ENCODE measurements around the gene RAB25.
A peak's percentile ranks its signal among the peaks of the same experiment; 100 is the strongest.

The RAB25 gene

GRCh38 chr1:156081180-156081916, 20.4 kb downstream of the RAB25 start:
- no peaks in the 10 kb centered on the region for H3K27me3 ChIP-seq (ENCODE audit: control insufficient read depth, insufficient read depth, low read length)
- H3K4me2 ChIP-seq (ENCODE audit: low read length), result peak overlapping the region; percentile 99
- peaks cover 9% of the 10 kb centered on the region for H3K36me3 ChIP-seq (ENCODE audit: insufficient read depth, low read length)
- H3K9me3 ChIP-seq (replicated peaks; ENCODE audit: low read length), result no peaks in the 10 kb centered on the region
- H3K9ac ChIP-seq (ENCODE audit: low read depth, low read length), result peak overlapping the region; percentile 72
- H3K4me1 ChIP-seq (ENCODE audit: control insufficient read depth, insufficient read depth, low read length), result peaks cover 15% of the 10 kb centered on the region
- peak overlapping the region; percentile 86 for H3K4me3 ChIP-seq (ENCODE audit: low read length)

- Histone ChIP-seq H3K4me3 (ENCODE audit: low read length) (peak overlapping the region; percentile 86), H3K4me1 (ENCODE audit: control insufficient read depth, insufficient read depth, low read length) (peaks cover 15% of the 10 kb centered on the region), H3K4me2 (ENCODE audit: low read length) (peak overlapping the region; percentile 99), H3K9ac (ENCODE audit: low read depth, low read length) (peak overlapping the region; percentile 72), H3K27me3 (ENCODE audit: control insufficient read depth, insufficient read depth, low read length) (no peaks in the 10 kb centered on the region), H3K36me3 (ENCODE audit: insufficient read depth, low read length) (peaks cover 5% of the 10 kb centered on the region), H3K9me3 (replicated peaks; ENCODE audit: low read length) (no peaks in the 10 kb centered on the region)
These were observed 21.0 kb downstream of the RAB25 start for GRCh38 chr1:156081917-156082308.

- Histone ChIP-seq H3K9ac (ENCODE audit: low read depth, low read length) (peak within 1 kb of the TSS; percentile 72), H3K36me3 (ENCODE audit: insufficient read depth, low read length) (no peaks in the 10 kb centered on the region), H3K4me3 (ENCODE audit: low read length) (peak within 1 kb of the TSS; percentile 86), H3K9me3 (replicated peaks; ENCODE audit: low read length) (no peaks in the 10 kb centered on the region), H3K27me3 (ENCODE audit: control insufficient read depth, insufficient read depth, low read length) (no peaks in the 10 kb centered on the region), H3K4me1 (ENCODE audit: control insufficient read depth, insufficient read depth, low read length) (peaks cover 15% of the 10 kb centered on the region), H3K4me2 (ENCODE audit: low read length) (peak within 1 kb of the TSS; percentile 99)
These were observed 21.5 kb downstream of the RAB25 start, which contains the start of gene MEX3A for GRCh38 chr1:156082309-156083091. Gene MEX3A (minus strand): TSS chr1:156082465. CDS start chr1:156081998, 467 bp downstream.

GRCh38 chr1:156083800-156084790, 23.1 kb downstream of the RAB25 start:
- H3K9ac ChIP-seq (ENCODE audit: low read depth, low read length), result no peak overlapping the region
- no peak overlapping the region for H3K4me3 ChIP-seq (ENCODE audit: low read length)
- H3K9me3 ChIP-seq (replicated peaks; ENCODE audit: low read length), result no peaks in the 10 kb centered on the region
- H3K36me3 ChIP-seq (ENCODE audit: insufficient read depth, low read length), result no peaks in the 10 kb centered on the region
- no peak overlapping the region for H3K4me2 ChIP-seq (ENCODE audit: low read length)
- H3K4me1 ChIP-seq (ENCODE audit: control insufficient read depth, insufficient read depth, low read length), result peaks cover 15% of the 10 kb centered on the region
- no peaks in the 10 kb centered on the region for H3K27me3 ChIP-seq (ENCODE audit: control insufficient read depth, insufficient read depth, low read length)

GRCh38 chr1:156086256-156086662, 25.3 kb downstream of the RAB25 start:
- Histone ChIP-seq H3K9me3 (replicated peaks; ENCODE audit: low read length) (no peaks in the 10 kb centered on the region), H3K4me3 (ENCODE audit: low read length) (no peak overlapping the region), H3K36me3 (ENCODE audit: insufficient read depth, low read length) (no peaks in the 10 kb centered on the region), H3K27me3 (ENCODE audit: control insufficient read depth, insufficient read depth, low read length) (no peaks in the 10 kb centered on the region), H3K4me2 (ENCODE audit: low read length) (no peak overlapping the region), H3K9ac (ENCODE audit: low read depth, low read length) (no peak overlapping the region), H3K4me1 (ENCODE audit: control insufficient read depth, insufficient read depth, low read length) (peaks cover 6% of the 10 kb centered on the region)

- no peaks in the 10 kb centered on the region for H3K4me1 ChIP-seq (ENCODE audit: control insufficient read depth, insufficient read depth, low read length)
- H3K4me3 ChIP-seq (ENCODE audit: low read length), result no peak overlapping the region
- no peaks in the 10 kb centered on the region for H3K27me3 ChIP-seq (ENCODE audit: control insufficient read depth, insufficient read depth, low read length)
- no peaks in the 10 kb centered on the region for H3K9me3 ChIP-seq (replicated peaks; ENCODE audit: low read length)
- H3K36me3 ChIP-seq (ENCODE audit: insufficient read depth, low read length), result no peaks in the 10 kb centered on the region
- H3K4me2 ChIP-seq (ENCODE audit: low read length), result no peak overlapping the region
- H3K9ac ChIP-seq (ENCODE audit: low read depth, low read length), result no peak overlapping the region
These were observed 28.7 kb downstream of the RAB25 start for GRCh38 chr1:156089704-156090103.

GRCh38 chr1:156090138-156090839, 29.3 kb downstream of the RAB25 start:
- no peaks in the 10 kb centered on the region for H3K4me1 ChIP-seq (ENCODE audit: control insufficient read depth, insufficient read depth, low read length)

GRCh38 chr1:156090840-156091188, 29.9 kb downstream of the RAB25 start:
- H3K9ac ChIP-seq (ENCODE audit: low read depth, low read length), result no peak overlapping the region
- H3K4me2 ChIP-seq (ENCODE audit: low read length), result no peak overlapping the region
- no peaks in the 10 kb centered on the region for H3K27me3 ChIP-seq (ENCODE audit: control insufficient read depth, insufficient read depth, low read length)
- no peak overlapping the region for H3K4me3 ChIP-seq (ENCODE audit: low read length)
- H3K36me3 ChIP-seq (ENCODE audit: insufficient read depth, low read length), result no peaks in the 10 kb centered on the region
- H3K9me3 ChIP-seq (replicated peaks; ENCODE audit: low read length), result no peaks in the 10 kb centered on the region
- H3K4me1 ChIP-seq (ENCODE audit: control insufficient read depth, insufficient read depth, low read length), result no peaks in the 10 kb centered on the region

More at GRCh38 chr1:156090138-156090839, 29.3 kb downstream of the RAB25 start:
- Histone ChIP-seq H3K9ac (ENCODE audit: low read depth, low read length) (no peak overlapping the region), H3K36me3 (ENCODE audit: insufficient read depth, low read length) (no peaks in the 10 kb centered on the region), H3K27me3 (ENCODE audit: control insufficient read depth, insufficient read depth, low read length) (no peaks in the 10 kb centered on the region), H3K4me3 (ENCODE audit: low read length) (no peak overlapping the region), H3K9me3 (replicated peaks; ENCODE audit: low read length) (no peaks in the 10 kb centered on the region), H3K4me2 (ENCODE audit: low read length) (no peak overlapping the region)

- no peak overlapping the region for H3K4me2 ChIP-seq (ENCODE audit: low read length)
- H3K36me3 ChIP-seq (ENCODE audit: insufficient read depth, low read length), result no peaks in the 10 kb centered on the region
- H3K9me3 ChIP-seq (replicated peaks; ENCODE audit: low read length), result no peaks in the 10 kb centered on the region
- no peak overlapping the region for H3K4me3 ChIP-seq (ENCODE audit: low read length)
- H3K27me3 ChIP-seq (ENCODE audit: control insufficient read depth, insufficient read depth, low read length), result no peaks in the 10 kb centered on the region
- H3K4me1 ChIP-seq (ENCODE audit: control insufficient read depth, insufficient read depth, low read length), result peaks cover 7% of the 10 kb centered on the region
- no peak overlapping the region for H3K9ac ChIP-seq (ENCODE audit: low read depth, low read length)
These were observed 30.6 kb downstream of the RAB25 start for GRCh38 chr1:156091610-156092009.

- Histone ChIP-seq H3K9ac (ENCODE audit: low read depth, low read length) (peak overlapping the region; percentile 82), H3K27me3 (ENCODE audit: control insufficient read depth, insufficient read depth, low read length) (no peaks in the 10 kb centered on the region), H3K36me3 (ENCODE audit: insufficient read depth, low read length) (no peaks in the 10 kb centered on the region), H3K4me3 (ENCODE audit: low read length) (no peak overlapping the region), H3K9me3 (replicated peaks; ENCODE audit: low read length) (no peaks in the 10 kb centered on the region), H3K4me1 (ENCODE audit: control insufficient read depth, insufficient read depth, low read length) (peaks cover 15% of the 10 kb centered on the region), H3K4me2 (ENCODE audit: low read length) (no peak overlapping the region)
These were observed 35.0 kb downstream of the RAB25 start for GRCh38 chr1:156095906-156096508.
